ENCODE data around the gene GJC3.
"Not testable (repeated sequence)": the region's sequence is repeated elsewhere in the genome, so short reads cannot be mapped to it uniquely, and the experiment has no call there.

DNA sequence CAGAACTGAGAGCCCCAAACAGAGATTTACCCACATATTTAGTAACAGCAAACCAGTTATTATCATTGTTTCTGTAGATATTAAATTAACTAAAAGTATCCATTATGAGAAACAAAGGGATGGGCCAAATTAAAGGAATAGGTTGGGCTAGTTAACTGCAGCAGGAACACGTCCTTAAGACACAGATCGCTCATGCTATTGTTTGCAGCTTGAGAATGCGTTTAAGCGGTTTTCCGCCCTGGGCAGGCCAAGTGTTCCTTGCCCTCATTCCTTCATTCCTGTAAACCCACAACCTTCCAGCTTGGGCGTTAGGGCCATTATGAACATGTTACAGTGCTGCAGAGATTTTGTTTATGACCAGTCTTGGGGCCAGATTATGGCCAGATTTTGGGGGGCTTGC lies 21.4 kb upstream of the GJC3 start:
- TF ChIP-seq, protein P1, sequence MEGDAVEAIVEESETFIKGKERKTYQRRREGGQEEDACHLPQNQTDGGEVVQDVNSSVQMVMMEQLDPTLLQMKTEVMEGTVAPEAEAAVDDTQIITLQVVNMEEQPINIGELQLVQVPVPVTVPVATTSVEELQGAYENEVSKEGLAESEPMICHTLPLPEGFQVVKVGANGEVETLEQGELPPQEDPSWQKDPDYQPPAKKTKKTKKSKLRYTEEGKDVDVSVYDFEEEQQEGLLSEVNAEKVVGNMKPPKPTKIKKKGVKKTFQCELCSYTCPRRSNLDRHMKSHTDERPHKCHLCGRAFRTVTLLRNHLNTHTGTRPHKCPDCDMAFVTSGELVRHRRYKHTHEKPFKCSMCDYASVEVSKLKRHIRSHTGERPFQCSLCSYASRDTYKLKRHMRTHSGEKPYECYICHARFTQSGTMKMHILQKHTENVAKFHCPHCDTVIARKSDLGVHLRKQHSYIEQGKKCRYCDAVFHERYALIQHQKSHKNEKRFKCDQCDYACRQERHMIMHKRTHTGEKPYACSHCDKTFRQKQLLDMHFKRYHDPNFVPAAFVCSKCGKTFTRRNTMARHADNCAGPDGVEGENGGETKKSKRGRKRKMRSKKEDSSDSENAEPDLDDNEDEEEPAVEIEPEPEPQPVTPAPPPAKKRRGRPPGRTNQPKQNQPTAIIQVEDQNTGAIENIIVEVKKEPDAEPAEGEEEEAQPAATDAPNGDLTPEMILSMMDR (IDR thresholded peaks at IDR 0.05), result not testable (repeated sequence)
- TF ChIP-seq, protein P2, sequence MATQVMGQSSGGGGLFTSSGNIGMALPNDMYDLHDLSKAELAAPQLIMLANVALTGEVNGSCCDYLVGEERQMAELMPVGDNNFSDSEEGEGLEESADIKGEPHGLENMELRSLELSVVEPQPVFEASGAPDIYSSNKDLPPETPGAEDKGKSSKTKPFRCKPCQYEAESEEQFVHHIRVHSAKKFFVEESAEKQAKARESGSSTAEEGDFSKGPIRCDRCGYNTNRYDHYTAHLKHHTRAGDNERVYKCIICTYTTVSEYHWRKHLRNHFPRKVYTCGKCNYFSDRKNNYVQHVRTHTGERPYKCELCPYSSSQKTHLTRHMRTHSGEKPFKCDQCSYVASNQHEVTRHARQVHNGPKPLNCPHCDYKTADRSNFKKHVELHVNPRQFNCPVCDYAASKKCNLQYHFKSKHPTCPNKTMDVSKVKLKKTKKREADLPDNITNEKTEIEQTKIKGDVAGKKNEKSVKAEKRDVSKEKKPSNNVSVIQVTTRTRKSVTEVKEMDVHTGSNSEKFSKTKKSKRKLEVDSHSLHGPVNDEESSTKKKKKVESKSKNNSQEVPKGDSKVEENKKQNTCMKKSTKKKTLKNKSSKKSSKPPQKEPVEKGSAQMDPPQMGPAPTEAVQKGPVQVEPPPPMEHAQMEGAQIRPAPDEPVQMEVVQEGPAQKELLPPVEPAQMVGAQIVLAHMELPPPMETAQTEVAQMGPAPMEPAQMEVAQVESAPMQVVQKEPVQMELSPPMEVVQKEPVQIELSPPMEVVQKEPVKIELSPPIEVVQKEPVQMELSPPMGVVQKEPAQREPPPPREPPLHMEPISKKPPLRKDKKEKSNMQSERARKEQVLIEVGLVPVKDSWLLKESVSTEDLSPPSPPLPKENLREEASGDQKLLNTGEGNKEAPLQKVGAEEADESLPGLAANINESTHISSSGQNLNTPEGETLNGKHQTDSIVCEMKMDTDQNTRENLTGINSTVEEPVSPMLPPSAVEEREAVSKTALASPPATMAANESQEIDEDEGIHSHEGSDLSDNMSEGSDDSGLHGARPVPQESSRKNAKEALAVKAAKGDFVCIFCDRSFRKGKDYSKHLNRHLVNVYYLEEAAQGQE (IDR thresholded peaks at IDR 0.05; ENCODE audit: insufficient read depth in 1 of 2, low read depth in 2 of 2, low read length in 1 of 2), result not testable (repeated sequence)
- TF ChIP-seq POLR2AphosphoS5 (IDR thresholded peaks at IDR 0.05; ENCODE audit: low read depth, low read length); TCF7L2 (IDR thresholded peaks at IDR 0.05; ENCODE audit: low read depth, low read length); SIN3A (IDR thresholded peaks at IDR 0.05; ENCODE audit: borderline replicate concordance, insufficient read depth, low read depth, low read length): not testable (repeated sequence)
